H1 (cell line): ENCODE data around the gene TMEM161B. TPM values are rescaled to one million over a fixed set of nuclear protein-coding genes. Genes with fewer than 3 reads are reported as not detected.

ENCODE experiments used
- CTCF ChIA-PET: fragments of 300-600 bp; sonication (Branson Sonifier 250); formaldehyde crosslinking; loops from one replicate; lab custom pipeline; 2021; ENCODE audit not compliant: partially characterized antibody; lab: Charles Lee
- POLR2A ChIA-PET: fragments of 300-600 bp; sonication (Branson Sonifier 250); formaldehyde crosslinking; loops from one replicate; lab custom pipeline; 2021; ENCODE audit warnings: inconsistent platforms; ENCODE audit not compliant: partially characterized antibody; lab: Charles Lee
- DNase-seq, 2 experiments: peaks; one replicate each; pipeline versions ENCODE4 v3.0.0 to v3.0.0-alpha.2; 2010 to 2022; ENCODE audit warnings: low spot score in 2 of 2, low read depth in 1 of 2, mixed read lengths in 1 of 2
- FAIRE-seq: peaks from 2 replicates; lab custom pipeline; 2011; peaks lifted over from hg19 to GRCh38; lab: Jason Lieb, UNC
- H2AFZ ChIP-seq: 2 replicates; pipeline ENCODE4 v1.8.1; 2012; ENCODE audit warnings: low read length, inconsistent platforms
- H2AK5ac ChIP-seq: 2 replicates; pipeline ENCODE4 v1.6.1; 2013; ENCODE audit warnings: low read depth, low read length
- H2BK120ac ChIP-seq: replicated peaks from 2 replicates; pipeline ENCODE3; 2013; ENCODE audit warnings: low read depth, low read length, inconsistent platforms
- H2BK12ac ChIP-seq: 2 replicates; pipeline ENCODE4 v1.6.1; 2013; ENCODE audit warnings: low read depth, low read length
- H2BK15ac ChIP-seq: 2 replicates; pipeline ENCODE4 v1.6.1; 2013; ENCODE audit warnings: low read length
- H2BK20ac ChIP-seq: 2 replicates; pipeline ENCODE4 v1.6.1; 2013; ENCODE audit warnings: low read length
- H2BK5ac ChIP-seq: 2 replicates; pipeline ENCODE4 v1.6.1; 2013; ENCODE audit warnings: low read depth, low read length
- H3K14ac ChIP-seq: 2 replicates; pipeline ENCODE4 v1.6.1; 2013; ENCODE audit warnings: inconsistent platforms; ENCODE audit not compliant: insufficient read length
- H3K18ac ChIP-seq: 2 replicates; pipeline ENCODE4 v1.6.1; 2013; ENCODE audit warnings: low read length; ENCODE audit errors: extremely low read depth
- H3K23ac ChIP-seq: 2 replicates; pipeline ENCODE4 v1.6.1; 2013; ENCODE audit warnings: inconsistent platforms; ENCODE audit not compliant: insufficient read length
- H3K23me2 ChIP-seq: 2 replicates; pipeline ENCODE4 v1.6.1; 2013; ENCODE audit warnings: low read depth, low read length
- H3K27ac ChIP-seq: 2 replicates; pipeline ENCODE4 v1.6.1; 2011; ENCODE audit warnings: low read depth, low read length, inconsistent platforms
- H3K27me3 ChIP-seq, 4 experiments: replicated peaks in 1 of 4; 1 replicate in 1 of 4; 2 replicates in 3 of 4; pipeline versions ENCODE4 v1.6.1 to v1.8.1; 2011 to 2013; ENCODE audit warnings: low read length in 3 of 4, mild to moderate bottlenecking in 3 of 4, inconsistent platforms in 2 of 4, mixed read lengths in 2 of 4, moderate library complexity in 1 of 4; ENCODE audit not compliant: control insufficient read depth in 3 of 4, insufficient read depth in 3 of 4; ENCODE audit errors: extremely low read depth in 1 of 4
- H3K36me3 ChIP-seq, 4 experiments: 2 replicates each; pipeline versions ENCODE4 v1.6.1 to v1.8.1; 2011 to 2013; ENCODE audit warnings: mild to moderate bottlenecking in 4 of 4, low read length in 3 of 4, moderate library complexity in 2 of 4, control low read depth in 1 of 4, inconsistent platforms in 1 of 4; ENCODE audit not compliant: insufficient read depth in 4 of 4, control insufficient read depth in 2 of 4
- H3K4ac ChIP-seq: replicated peaks from 2 replicates; pipeline ENCODE3; 2013; ENCODE audit warnings: low read length, low read depth, mixed read lengths, inconsistent platforms; ENCODE audit not compliant: insufficient read length
- H3K4me1 ChIP-seq, 4 experiments: replicated peaks in 1 of 4; 1 replicate in 1 of 4; 2 replicates in 3 of 4; pipeline versions ENCODE4 v1.6.1 to v1.8.1; 2011 to 2013; ENCODE audit warnings: low read length in 3 of 4, inconsistent platforms in 2 of 4, mixed read lengths in 1 of 4; ENCODE audit not compliant: insufficient read depth in 4 of 4, control insufficient read depth in 3 of 4
- H3K4me2 ChIP-seq, 2 experiments: 2 replicates each; pipeline versions ENCODE4 v1.6.1 to v1.8.1; 2011 to 2013; ENCODE audit warnings: low read depth in 2 of 2, low read length in 2 of 2, control low read depth in 1 of 2, inconsistent platforms in 1 of 2, mild to moderate bottlenecking in 1 of 2; ENCODE audit not compliant: insufficient read depth in 1 of 2
- H3K4me3 ChIP-seq, 4 experiments: fragments of 200-600, 300-600 bp in 1 of 4; sonication (generic), shearing (Covaris generic), sonication (Bioruptor Twin) in 1 of 4; 2 replicates each; pipeline versions ENCODE4 v1.5.1 to v1.8.1; 2011 to 2016; ENCODE audit warnings: low read length in 4 of 4, low read depth in 3 of 4, control low read depth in 2 of 4, inconsistent platforms in 2 of 4, mild to moderate bottlenecking in 2 of 4, mixed read lengths in 1 of 4, moderate library complexity in 1 of 4; ENCODE audit not compliant: insufficient read depth in 2 of 4; ENCODE audit errors: extremely low read depth in 1 of 4
- H3K56ac ChIP-seq: replicated peaks from 2 replicates; pipeline ENCODE3; 2013; ENCODE audit warnings: low read depth, mild to moderate bottlenecking, mixed read lengths, low read length, inconsistent platforms; ENCODE audit not compliant: insufficient read length
- H3K79me1 ChIP-seq: 2 replicates; pipeline ENCODE4 v1.6.1; 2013; ENCODE audit warnings: low read depth, low read length, control low read depth
- H3K79me2 ChIP-seq, 2 experiments: 2 replicates each; pipeline versions ENCODE4 v1.6.1 to v1.8.1; 2012 to 2013; ENCODE audit warnings: low read length in 2 of 2, mild to moderate bottlenecking in 2 of 2, inconsistent platforms in 1 of 2; ENCODE audit not compliant: insufficient read depth in 2 of 2, control insufficient read depth in 1 of 2
- H3K9ac ChIP-seq, 4 experiments: replicated peaks in 1 of 4; 1 replicate in 1 of 4; 2 replicates in 3 of 4; pipeline versions ENCODE4 v1.6.1 to v1.8.1; 2011 to 2013; ENCODE audit warnings: low read depth in 3 of 4, low read length in 3 of 4, control low read depth in 2 of 4, mild to moderate bottlenecking in 2 of 4, moderate library complexity in 2 of 4, inconsistent platforms in 1 of 4; ENCODE audit errors: extremely low read depth in 1 of 4
- H3K9me3 ChIP-seq, 2 experiments: 2 replicates each; pipeline versions ENCODE4 v1.6.1 to v1.8.1; 2012 to 2013; ENCODE audit warnings: mild to moderate bottlenecking in 2 of 2, moderate library complexity in 2 of 2, control low read depth in 1 of 2, inconsistent platforms in 1 of 2, low read depth in 1 of 2, low read length in 1 of 2, mixed read lengths in 1 of 2; ENCODE audit not compliant: insufficient read depth in 2 of 2
- H4K20me1 ChIP-seq, 2 experiments: replicated peaks in 1 of 2; 2 replicates each; pipeline versions ENCODE3 to v1.8.1; 2011 to 2013; ENCODE audit warnings: inconsistent platforms in 2 of 2, low read length in 2 of 2, mild to moderate bottlenecking in 1 of 2; ENCODE audit not compliant: insufficient read depth in 2 of 2, control insufficient read depth in 1 of 2
- H4K5ac ChIP-seq: 2 replicates; pipeline ENCODE4 v1.6.1; 2013; ENCODE audit warnings: low read length, low read depth, mixed read lengths, inconsistent platforms; ENCODE audit not compliant: insufficient read length
- H4K8ac ChIP-seq: 2 replicates; pipeline ENCODE4 v1.8.0; 2013; ENCODE audit warnings: mild to moderate bottlenecking, moderate library complexity, low read length, inconsistent platforms; ENCODE audit not compliant: insufficient read depth; ENCODE audit errors: extremely low read depth
- H4K91ac ChIP-seq: replicated peaks from 2 replicates; pipeline ENCODE3; 2013; ENCODE audit warnings: low read length, mixed read lengths, inconsistent platforms; ENCODE audit not compliant: insufficient read length
- BACH1 ChIP-seq: IDR thresholded peaks from 2 replicates; pipeline ENCODE4 v1.6.1; 2012; ENCODE audit warnings: low read length, improper control_type of control experiment
- BRCA1 ChIP-seq: IDR thresholded peaks from 2 replicates; pipeline ENCODE4 v1.6.1; 2012; ENCODE audit warnings: low read depth, low read length, improper control_type of control experiment
- CREB1 ChIP-seq: IDR thresholded peaks from 2 replicates; pipeline ENCODE4 v1.6.1; 2012; ENCODE audit warnings: inconsistent platforms
- KDM1A ChIP-seq: fragments of 200-600, 300-600 bp; sonication (generic); IDR thresholded peaks from 2 replicates; pipeline ENCODE4 v1.7.1; 2016; ENCODE audit warnings: mild to moderate bottlenecking, low read length, borderline replicate concordance
- SUZ12 ChIP-seq: fragments of 200-600 bp; sonication (generic); IDR thresholded peaks from 2 replicates; pipeline ENCODE4 v1.6.1; 2012; ENCODE audit warnings: mild to moderate bottlenecking, inconsistent platforms, low read length, moderate library complexity, mixed read lengths
- polyA plus RNA-seq, 7 experiments: library from polyadenylated mRNA; depleted of rRNA in 3 of 7; stranded (reverse) in 5 of 7; unstranded in 2 of 7; fragments of >200 nt in 5 of 7; fragments of 200-250 nt in 2 of 7; gene quantifications; 1 replicate in 5 of 7; 2 replicates in 1 of 7; 4 replicates in 1 of 7; pipeline versions ENCODE4 v1.2.1 to v1.2.3, GENCODE V29; 2011 to 2013; ENCODE audit warnings: missing spikeins in 2 of 7, mixed read lengths in 2 of 7
- total RNA-seq: library from RNA; stranded (reverse); fragmentation: NEBNext Ultra II Directional; extraction: Animal tissue kit (Norgen Biotek cat#: 25700); gene quantifications from 2 replicates; pipeline ENCODE4 v1.2.1, GENCODE V29; 2021

Gene TMEM161B
- total and polyA plus RNA-seq, 2 of the 8 experiments (the other 6 are each of a cell fraction or from before 2014, with no cell fraction given) = 7.4 to 13.8 TPM

GRCh38 chr5:88298425-88298824 is 29.8 kb upstream of the TMEM161B start:
- Histone ChIP-seq H3K4me1 (no peaks in the 10 kb centered on the region), H2BK12ac (no peak overlapping the region), H2BK20ac (no peak overlapping the region), H3K79me2 (no peaks in the 10 kb centered on the region), H2BK15ac (no peak overlapping the region), H3K4me2 (no peak overlapping the region), H2BK120ac (no peak overlapping the region), H3K18ac (no peak overlapping the region), H3K9ac (no peak overlapping the region), H4K20me1 (no peaks in the 10 kb centered on the region), H3K79me1 (no peaks in the 10 kb centered on the region), H4K91ac (no peak overlapping the region), H3K36me3 (no peaks in the 10 kb centered on the region), H3K27ac (no peak overlapping the region), H3K14ac (no peak overlapping the region), H2AFZ (no peak overlapping the region), H3K9me3 (no peaks in the 10 kb centered on the region), H3K4ac (no peak overlapping the region), H3K27me3 (no peaks in the 10 kb centered on the region), H3K4me3 (no peak overlapping the region), H3K23me2 (no peaks in the 10 kb centered on the region), H3K23ac (no peak overlapping the region), H4K8ac (no peak overlapping the region), H2AK5ac (no peak overlapping the region), H4K5ac (no peak overlapping the region), H3K56ac (no peak overlapping the region), H2BK5ac (no peak overlapping the region)
- CTCF ChIA-PET = no interaction called here
- no peak for DNase-seq
- FAIRE-seq = no peak
- POLR2A ChIA-PET = no interaction called here
- TF ChIP-seq SUZ12 (no peak), BACH1 (no peak), BRCA1 (no peak), CREB1 (no peak), KDM1A (no peak)
